B cell (primary cell): ENCODE results near the gene S100A3. TPM values are rescaled to one million over a fixed set of nuclear protein-coding genes. Genes with fewer than 3 reads are reported as not detected.

ENCODE experiments used
- ATAC-seq: fragments of 200-7000 bp; cut with Tn5 transposase; one replicate; pipeline ENCODE4 v1.10.0; 2021; ENCODE audit warnings: low read depth, mild to moderate bottlenecking, moderate number of reproducible peaks, moderate library complexity
- CTCF ChIA-PET: fragments of 350-600 bp; sonication (Branson Sonifier 250); formaldehyde crosslinking; loops from one replicate; lab custom pipeline; 2021; ENCODE audit warnings: antibody characterized with exemption, inconsistent platforms; lab: Charles Lee
- POLR2A ChIA-PET: fragments of 350-600 bp; sonication (Branson Sonifier 250); formaldehyde crosslinking; loops from one replicate; lab custom pipeline; 2021; ENCODE audit warnings: antibody characterized with exemption; lab: Charles Lee
- DNase-seq: peaks from one replicate; pipeline ENCODE4 v3.0.0; 2013
- H2AFZ ChIP-seq: 2 replicates; pipeline ENCODE4 v1.6.1; 2012; ENCODE audit warnings: mild to moderate bottlenecking, low read depth, low read length; ENCODE audit not compliant: insufficient read depth, poor library complexity, severe bottlenecking
- H3K27ac ChIP-seq, 2 donors: 1 replicate in 1 of 2; 2 replicates in 1 of 2; pipeline ENCODE4 v1.5.1; 2012 to 2013; ENCODE audit warnings: low read length in 2 of 2, mild to moderate bottlenecking in 2 of 2, moderate library complexity in 1 of 2
- H3K27me3 ChIP-seq, 4 experiments: fragments of 200-600 bp in 1 of 4; sonication (generic) in 1 of 4; replicated peaks in 1 of 4; 1 replicate in 2 of 4; 2 replicates in 2 of 4; pipeline versions ENCODE4 v1.6.1 to v1.7.0; 2013 to 2016; ENCODE audit warnings: low read length in 3 of 4, mild to moderate bottlenecking in 2 of 4, mixed read lengths in 1 of 4, moderate library complexity in 1 of 4; ENCODE audit not compliant: insufficient read depth in 4 of 4, control insufficient read depth in 3 of 4; ENCODE audit errors: control extremely low read depth in 1 of 4
- H3K36me3 ChIP-seq, 2 experiments: replicated peaks in 1 of 2; 1 replicate in 1 of 2; 2 replicates in 1 of 2; pipeline versions ENCODE4 v1.6.1 to v1.7.1; 2013; ENCODE audit warnings: low read length in 1 of 2; ENCODE audit not compliant: insufficient read depth in 2 of 2, control insufficient read depth in 1 of 2; ENCODE audit errors: control extremely low read depth in 1 of 2, extremely low read depth in 1 of 2
- H3K4me1 ChIP-seq, 2 donors: fragments of 200-600 bp in 1 of 2; sonication (generic) in 1 of 2; 1 replicate in 1 of 2; 2 replicates in 1 of 2; pipeline versions ENCODE4 v1.5.1 to v1.6.1; 2013 to 2017; ENCODE audit warnings: low read length in 2 of 2; ENCODE audit not compliant: control insufficient read depth in 2 of 2, insufficient read depth in 2 of 2
- H3K4me2 ChIP-seq: replicated peaks from 2 replicates; pipeline ENCODE3; 2012; ENCODE audit warnings: mild to moderate bottlenecking, low read depth, low read length; ENCODE audit not compliant: poor library complexity, severe bottlenecking
- H3K4me3 ChIP-seq, 5 experiments: fragments of 200-600 bp in 1 of 5; sonication (generic) in 1 of 5; 1 replicate in 3 of 5; 2 replicates in 2 of 5; pipeline versions ENCODE4 v1.5.1 to v1.7.0; 2011 to 2016; ENCODE audit warnings: low read length in 4 of 5, mild to moderate bottlenecking in 4 of 5, low read depth in 2 of 5, control low read depth in 1 of 5, moderate library complexity in 1 of 5; ENCODE audit not compliant: insufficient read depth in 1 of 5; ENCODE audit errors: control extremely low read depth in 1 of 5, extremely low read depth in 1 of 5
- H3K79me2 ChIP-seq: fragments of 200-600 bp; sonication (generic); one replicate; pipeline ENCODE4 v1.6.0; 2016; ENCODE audit warnings: low read length; ENCODE audit not compliant: control insufficient read depth, insufficient read depth
- H3K9ac ChIP-seq: fragments of 200-600 bp; sonication (generic); 2 replicates; pipeline ENCODE4 v1.6.1; 2017; ENCODE audit warnings: mild to moderate bottlenecking, low read length, moderate library complexity
- H3K9me3 ChIP-seq, 3 donors: one replicate each; pipeline versions ENCODE4 v1.6.1 to v1.7.1; 2013; ENCODE audit warnings: low read length in 2 of 3; ENCODE audit not compliant: control insufficient read depth in 2 of 3, insufficient read depth in 1 of 3; ENCODE audit errors: control extremely low read depth in 1 of 3
- H4K20me1 ChIP-seq: 2 replicates; pipeline ENCODE4 v1.6.0; 2012; ENCODE audit warnings: mild to moderate bottlenecking, low read length; ENCODE audit not compliant: insufficient read depth, control insufficient read depth, poor library complexity, severe bottlenecking
- H3K27ac Mint-ChIP-seq: one replicate; pipeline ENCODE4 v1.8.0; 2021; ENCODE audit warnings: mixed read lengths
- H3K27me3 Mint-ChIP-seq: one replicate; pipeline ENCODE4 v1.8.0; 2021; ENCODE audit warnings: mixed read lengths
- H3K4me1 Mint-ChIP-seq: one replicate; pipeline ENCODE4 v1.8.0; 2021; ENCODE audit warnings: mixed read lengths
- H3K4me3 Mint-ChIP-seq: one replicate; pipeline ENCODE4 v1.8.0; 2021; ENCODE audit warnings: mixed read lengths
- H3K9me3 Mint-ChIP-seq: one replicate; pipeline ENCODE4 v1.8.0; 2022; ENCODE audit warnings: mixed read lengths; ENCODE audit not compliant: insufficient read depth
- CTCF ChIP-seq: fragments of 200-600 bp; IDR thresholded peaks from one replicate; pipeline ENCODE4 v1.8.0; 2022; ENCODE audit warnings: antibody characterized with exemption, mild to moderate bottlenecking
- EZH2 ChIP-seq: IDR thresholded peaks from 2 replicates; pipeline ENCODE4 v1.6.1; 2012; ENCODE audit warnings: borderline replicate concordance, low read depth, mild to moderate bottlenecking, moderate library complexity, low read length; ENCODE audit not compliant: insufficient read depth, poor library complexity, severe bottlenecking
- whole genome bisulfite sequencing: methylation state at CpG from one replicate; pipeline ENCODE4 v1.1.5; 2013; ENCODE audit warnings: missing lambda C conversion rate; ENCODE audit not compliant: insufficient coverage; 5-methylcytosine and 5-hydroxymethylcytosine counted together
- intact Hi-C: fragments of 100-400 bp; cut with micrococcal nuclease; formaldehyde crosslinking; loops from one replicate; pipeline ENCODE4 v1.10.0; 2022
- polyA plus RNA-seq: library from polyadenylated mRNA; depleted of rRNA; stranded (reverse); fragments of >200 nt; gene quantifications from 2 replicates; pipeline ENCODE4 v1.2.3, GENCODE V29; 2012
- total RNA-seq, 2 donors: library from RNA; stranded (reverse); fragments of 120-200 nt in 1 of 2; gene quantifications; 1 replicate in 1 of 2; 2 replicates in 1 of 2; pipeline versions ENCODE4 v1.2.3 to v1.2.4, GENCODE V29; 2013 to 2022

S100A3 gene
- total and polyA plus RNA-seq, 2 donors (not counting 1 experiment from before 2014, with no cell fraction given): not detected

- POLR2A ChIA-PET: interaction anchor here (0.6 to 2.3 kb wide), 6 partner anchors 10 to 135 kb away, joined by 3 to 20 read pairs (median 7); partner anchors contain the start of genes CHTOP, S100A2 and S100A6
- H3K4me3 Mint-ChIP-seq: peak within 1 kb of the TSS; percentile 90
- Histone ChIP-seq H3K9ac (peak within 1 kb of the TSS; percentile 55), H3K27ac (peak within 1 kb of the TSS; percentile 70 to 82), H3K4me1 (peaks cover 36 to 42% of the 10 kb centered on the region in 2 donors), H3K79me2 (no peaks in the 10 kb centered on the region), H2AFZ (peak within 1 kb of the TSS; percentile 77), H3K4me2 (peak within 1 kb of the TSS; percentile 75), H3K9me3 (peaks cover 0 to 10% (median 0%) of the 10 kb centered on the region in 3 donors), H3K36me3 (peaks cover 0 to 2% of the 10 kb centered on the region in 2 experiments), H4K20me1 (no peaks in the 10 kb centered on the region), H3K27me3 (peaks cover 0 to 5% (median 0%) of the 10 kb centered on the region in 4 experiments), H3K4me3 (peak within 1 kb of the TSS; percentile 33 to 80 (median 49))
- H3K4me1 Mint-ChIP-seq: peaks cover 53% of the 10 kb centered on the region
- peak within 1 kb of the TSS; percentile 96 for H3K27ac Mint-ChIP-seq
- TF ChIP-seq EZH2: no peak
- TF ChIP-seq CTCF: no peak
- no peaks in the 10 kb centered on the region for H3K9me3 Mint-ChIP-seq
- no peaks in the 10 kb centered on the region for H3K27me3 Mint-ChIP-seq
- DNase-seq (peak; percentile 55), ATAC-seq (peak; percentile 77)
- WGBS: 7% methylated on average over 16 of the region's 19 CpGs
- CTCF ChIA-PET: interaction anchor here (0.7 to 7.5 kb wide), 10 partner anchors 9 to 441 kb away, joined by 3 to 59 read pairs (median 6); partner anchors contain the start of genes RAB13, S100A2 and S100A6
- intact Hi-C loops: loop anchor here (1.0 to 2.0 kb wide), 2 partner anchors 9 to 19 kb away; partner anchors contain the start of gene S100A2
These were observed 3.7 kb downstream of the S100A3 start, which contains the start of gene S100A4 for GRCh38 chr1:153545067-153546055. Gene S100A4, minus strand, starts transcription at chr1:153545806. Its CDS starts 1,012 bp downstream, at chr1:153544794.
